Colonic mucosa (tissue), 4 donors: ENCODE data around the gene FLYWCH2. TPM values are rescaled to one million over a fixed set of nuclear protein-coding genes. Genes with fewer than 3 reads are reported as not detected.

ENCODE experiments used
- DNase-seq: peaks from one replicate; pipeline ENCODE4 v3.0.0-alpha.2; 2020
- H3K27ac ChIP-seq: fragments of 200-600 bp; one replicate; pipeline ENCODE4 v1.8.0; 2021
- H3K27me3 ChIP-seq: fragments of 200-600 bp; one replicate; pipeline ENCODE4 v1.8.0; 2021
- H3K36me3 ChIP-seq: fragments of 200-600 bp; one replicate; pipeline ENCODE4 v1.8.0; 2021
- H3K4me1 ChIP-seq: fragments of 200-600 bp; one replicate; pipeline ENCODE4 v1.8.0; 2021; ENCODE audit warnings: mild to moderate bottlenecking
- H3K4me3 ChIP-seq: fragments of 200-600 bp; one replicate; pipeline ENCODE4 v1.8.0; 2021
- H3K9ac ChIP-seq, 2 donors: one replicate each; pipeline ENCODE4 v1.7.0; 2013; ENCODE audit warnings: control low read depth in 2 of 2, low read depth in 2 of 2, low read length in 2 of 2
- H3K9me3 ChIP-seq: fragments of 200-600 bp; one replicate; pipeline ENCODE4 v1.8.0; 2021
- intact Hi-C: fragments of 100-400 bp; cut with DNase I; formaldehyde crosslinking; loops from one replicate; pipeline ENCODE4 v1.14.1; 2022
- total RNA-seq, 2 donors: library from RNA; stranded (reverse); fragmentation: NEBNext Ultra II Directional in 1 of 2; extraction: Animal tissue kit (Norgen Biotek cat#: 25700) in 1 of 2; gene quantifications; one replicate each; pipeline ENCODE4 v1.2.1, GENCODE V29; 2021
- TF ChIP-seq, protein P1 (sequence below): fragments of 200-600 bp; IDR thresholded peaks from one replicate; pipeline ENCODE4 v1.8.0; 2022; ENCODE audit warnings: antibody characterized with exemption, mild to moderate bottlenecking
- donor health status: healthy.
- donor health status: DM: no; HTN: no; CAD: no.
- donor health status: DM: no; HTN: no; CAD: no.

FLYWCH2 gene
- total RNA-seq, 2 donors from 2014 or later, result 16.2 to 24.8 TPM

DNA sequence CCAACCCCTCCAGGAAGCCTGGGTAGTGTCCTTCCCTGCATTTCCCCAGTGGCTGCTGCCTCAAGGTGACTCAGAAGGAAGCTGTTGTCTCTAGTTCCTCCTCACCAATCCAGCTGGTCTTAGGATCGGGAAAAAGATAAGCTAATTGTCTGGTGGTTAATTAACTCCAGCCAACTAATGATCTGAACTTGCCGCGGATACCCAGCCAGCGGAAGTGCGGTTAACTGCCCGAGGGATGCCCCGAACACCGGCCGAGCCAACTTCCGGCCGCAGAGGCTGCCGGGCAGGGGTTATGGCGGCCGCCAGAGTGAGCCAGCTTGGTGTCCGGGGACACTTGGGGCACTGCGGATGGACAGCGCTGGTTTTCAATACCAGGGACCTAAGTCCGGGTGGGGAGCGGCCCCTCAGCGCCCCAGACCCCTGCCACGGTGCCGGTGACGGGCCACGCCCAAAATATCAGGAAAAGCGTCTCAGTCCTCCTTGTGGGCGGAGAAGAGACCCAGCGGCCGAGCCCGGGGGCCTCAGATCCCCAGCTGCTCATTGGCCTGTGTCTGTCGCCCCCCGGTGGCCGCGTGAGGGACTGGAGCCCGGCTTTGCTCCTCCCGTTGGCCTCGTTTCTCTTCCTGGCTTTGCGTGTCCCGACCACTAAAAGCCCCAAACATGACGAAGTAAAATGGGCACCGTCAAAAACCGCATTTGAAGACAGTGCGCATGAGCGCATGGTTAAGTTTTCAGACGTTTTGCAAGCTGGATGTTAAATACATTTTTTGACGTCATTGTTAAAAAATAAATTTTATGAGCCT lies 14.8 kb upstream of the FLYWCH2 start:
- no peaks in the 10 kb centered on the region for H3K36me3 ChIP-seq
- peak; percentile 98 for DNase-seq
- no peaks in the 10 kb centered on the region for H3K4me1 ChIP-seq
- H3K4me3 ChIP-seq, result peak overlapping the region; percentile 43
- no peaks in the 10 kb centered on the region for H3K9me3 ChIP-seq
- H3K27me3 ChIP-seq, result no peaks in the 10 kb centered on the region
- H3K27ac ChIP-seq, result peak overlapping the region; percentile 90
- H3K9ac ChIP-seq, result peak overlapping the region; percentile 77 to 90
- TF ChIP-seq, protein P1, sequence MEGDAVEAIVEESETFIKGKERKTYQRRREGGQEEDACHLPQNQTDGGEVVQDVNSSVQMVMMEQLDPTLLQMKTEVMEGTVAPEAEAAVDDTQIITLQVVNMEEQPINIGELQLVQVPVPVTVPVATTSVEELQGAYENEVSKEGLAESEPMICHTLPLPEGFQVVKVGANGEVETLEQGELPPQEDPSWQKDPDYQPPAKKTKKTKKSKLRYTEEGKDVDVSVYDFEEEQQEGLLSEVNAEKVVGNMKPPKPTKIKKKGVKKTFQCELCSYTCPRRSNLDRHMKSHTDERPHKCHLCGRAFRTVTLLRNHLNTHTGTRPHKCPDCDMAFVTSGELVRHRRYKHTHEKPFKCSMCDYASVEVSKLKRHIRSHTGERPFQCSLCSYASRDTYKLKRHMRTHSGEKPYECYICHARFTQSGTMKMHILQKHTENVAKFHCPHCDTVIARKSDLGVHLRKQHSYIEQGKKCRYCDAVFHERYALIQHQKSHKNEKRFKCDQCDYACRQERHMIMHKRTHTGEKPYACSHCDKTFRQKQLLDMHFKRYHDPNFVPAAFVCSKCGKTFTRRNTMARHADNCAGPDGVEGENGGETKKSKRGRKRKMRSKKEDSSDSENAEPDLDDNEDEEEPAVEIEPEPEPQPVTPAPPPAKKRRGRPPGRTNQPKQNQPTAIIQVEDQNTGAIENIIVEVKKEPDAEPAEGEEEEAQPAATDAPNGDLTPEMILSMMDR, result peak; percentile 98
- intact Hi-C loops, result no loop called here

DNA sequence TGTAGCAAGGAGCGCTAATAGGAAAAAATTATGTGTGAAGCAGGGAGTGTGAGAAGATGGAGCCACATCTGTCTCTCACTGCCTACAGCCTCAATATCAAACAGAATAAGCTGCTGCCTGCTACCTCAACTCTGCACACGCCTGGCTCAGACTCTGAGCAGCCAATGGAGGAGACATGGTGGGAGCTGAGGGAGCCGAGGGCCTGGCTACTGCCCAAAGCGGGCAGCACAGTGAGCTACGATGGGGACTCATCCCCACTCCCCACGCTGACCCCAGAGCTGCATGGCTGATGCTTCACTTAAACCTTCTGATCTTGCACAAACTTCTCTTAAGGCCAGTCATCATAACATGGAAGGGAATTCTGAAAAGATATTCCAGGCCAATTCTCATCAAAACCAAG lies 11.1 kb upstream of the FLYWCH2 start:
- Histone ChIP-seq H3K27ac (no peak overlapping the region), H3K4me1 (no peaks in the 10 kb centered on the region), H3K27me3 (no peaks in the 10 kb centered on the region), H3K9me3 (no peaks in the 10 kb centered on the region), H3K36me3 (no peaks in the 10 kb centered on the region), H3K9ac (no peak overlapping the region), H3K4me3 (no peak overlapping the region)
- no peak for DNase-seq
- TF ChIP-seq, protein P1, result no peak
- intact Hi-C loops, result no loop called here

DNA sequence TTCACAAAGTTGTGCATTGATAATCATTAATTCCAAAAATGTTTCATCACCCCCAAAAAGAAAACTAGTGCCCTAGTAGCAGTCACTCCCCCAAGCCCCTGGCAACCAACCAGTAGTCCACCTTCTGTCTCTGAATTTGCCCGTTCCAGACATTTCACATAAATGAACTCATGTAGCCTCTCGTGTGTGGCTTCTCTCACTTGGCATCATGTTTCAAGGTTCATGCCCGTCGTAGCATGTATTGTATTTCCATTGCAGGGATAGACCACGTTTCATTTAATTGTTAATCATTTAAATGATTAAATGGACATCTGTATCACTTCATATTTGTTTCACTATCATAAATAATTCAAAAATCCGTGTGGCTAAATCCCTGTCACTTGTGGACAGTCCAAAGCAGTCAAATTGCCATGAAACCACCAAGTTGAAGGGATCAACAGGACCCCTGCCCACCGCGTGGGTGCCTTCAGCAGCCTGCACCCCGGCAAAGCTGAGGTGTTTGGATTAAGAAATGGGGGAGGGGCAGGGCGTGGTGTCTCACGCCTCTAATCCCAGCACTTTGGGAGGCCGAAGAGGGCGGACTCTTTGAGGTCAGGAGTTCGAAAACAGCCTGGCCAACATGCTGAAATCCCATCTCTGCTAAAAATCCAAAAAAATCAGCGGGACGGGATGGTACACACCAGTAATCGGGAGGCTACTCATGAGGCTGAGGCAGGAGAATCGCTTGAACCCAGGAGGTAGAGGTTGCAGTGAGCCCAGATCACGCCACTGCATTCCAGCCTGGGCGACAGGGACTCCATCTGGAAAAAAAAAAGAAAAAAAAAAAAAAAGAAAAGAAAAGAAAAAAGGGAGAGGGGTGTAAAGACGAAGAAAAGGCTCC lies 8.7 kb upstream of the FLYWCH2 start:
- TF ChIP-seq, protein P1, result no peak
- Histone ChIP-seq H3K27me3 (no peaks in the 10 kb centered on the region), H3K9ac (peak overlapping the region in 1 of 2 donors; percentile 46), H3K27ac (no peak overlapping the region), H3K9me3 (no peaks in the 10 kb centered on the region), H3K4me1 (no peaks in the 10 kb centered on the region), H3K4me3 (no peak overlapping the region), H3K36me3 (no peaks in the 10 kb centered on the region)
- DNase-seq, result no peak
- intact Hi-C loops, result no loop called here

DNA sequence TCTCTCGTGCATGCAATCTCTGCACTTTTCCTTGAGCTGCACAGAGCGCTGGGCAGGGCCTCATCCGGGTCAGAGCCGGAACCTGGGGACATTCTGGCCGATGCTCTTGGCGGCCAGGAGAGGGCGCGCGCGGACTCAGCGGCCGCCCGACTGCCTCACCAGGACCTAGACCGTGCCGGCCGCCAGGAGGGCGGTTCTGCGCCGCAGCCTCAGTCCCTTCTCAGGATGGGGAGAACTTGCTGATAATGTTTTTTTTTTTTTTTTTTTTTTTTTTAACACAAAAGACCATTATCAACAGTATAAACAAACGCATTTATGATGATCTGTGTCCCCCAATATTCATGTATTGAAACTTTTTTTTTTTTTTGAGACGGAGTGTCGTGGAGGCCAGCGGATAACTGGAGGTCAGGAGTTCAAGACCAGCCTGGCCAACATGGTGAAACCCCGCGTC lies 8.1 kb upstream of the FLYWCH2 start:
- Histone ChIP-seq H3K27me3 (no peaks in the 10 kb centered on the region), H3K27ac (no peak overlapping the region), H3K9ac (no peak overlapping the region), H3K4me1 (no peaks in the 10 kb centered on the region), H3K4me3 (no peak overlapping the region), H3K36me3 (no peaks in the 10 kb centered on the region), H3K9me3 (no peaks in the 10 kb centered on the region)
- TF ChIP-seq, protein P1, result peak; percentile 96
- intact Hi-C loops, result loop anchor here (5.0 kb wide), 1 partner anchor 37 kb away; the partner anchor contains the start of gene FLYWCH1
- DNase-seq, result peak; percentile 79

DNA sequence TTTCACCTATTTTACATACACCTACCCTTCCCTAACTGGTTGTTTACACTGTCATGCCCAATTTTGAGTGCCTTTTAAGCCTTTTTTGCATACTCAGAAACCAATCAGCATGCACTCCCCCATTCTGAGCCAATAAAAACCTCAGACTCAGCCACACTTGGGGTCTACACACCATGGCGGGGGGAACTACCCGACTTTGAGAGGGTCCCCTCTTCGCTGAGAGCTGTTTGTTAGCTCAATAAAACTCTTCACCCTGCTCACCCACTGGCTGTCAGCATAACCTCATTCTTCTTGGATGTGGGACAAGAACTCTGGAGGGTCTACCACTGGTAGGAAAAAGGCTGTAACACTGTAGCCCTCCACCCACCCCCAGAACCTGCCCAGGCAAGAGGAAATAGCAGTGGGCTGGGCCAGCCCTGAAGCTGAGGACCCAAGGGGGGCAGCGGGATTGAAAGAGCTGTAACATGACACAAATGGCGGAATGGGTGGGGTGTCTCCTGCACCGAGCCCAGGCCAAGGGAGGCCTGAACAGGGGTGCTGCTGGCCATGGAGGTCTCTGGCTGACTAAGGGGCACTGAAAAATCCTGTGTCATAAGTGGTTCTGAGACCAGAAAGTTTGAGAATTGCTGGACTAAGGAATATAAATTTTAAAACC lies 3.0 kb upstream of the FLYWCH2 start:
- intact Hi-C loops, result loop anchor here (5.0 kb wide), 1 partner anchor 32 kb away; the partner anchor contains the start of gene FLYWCH1
- no peaks in the 10 kb centered on the region for H3K36me3 ChIP-seq
- no peak for DNase-seq

More for the DNA sequence above, 3.0 kb upstream of the FLYWCH2 start:
- H3K4me1 ChIP-seq, result peaks cover 5% of the 10 kb centered on the region
- H3K4me3 ChIP-seq, result no peak overlapping the region
- no peaks in the 10 kb centered on the region for H3K27me3 ChIP-seq
- no peak overlapping the region for H3K27ac ChIP-seq
- no peaks in the 10 kb centered on the region for H3K9me3 ChIP-seq
- H3K9ac ChIP-seq, result no peak overlapping the region
- TF ChIP-seq, protein P1, result no peak
